ENCODE measurements around the gene TMEM207.

GRCh38 chr3:190486533-190486864 is 36.8 kb upstream of the TMEM207 start:
- TF ChIP-seq CTCF (IDR thresholded peaks at IDR 0.05) (no peak), POLR2A (IDR thresholded peaks at IDR 0.05) (no peak)

Measured in lower leg skin (tissue), 3 donors.